HG02610 (cell line): Measurements from ENCODE around the gene IGF2R.
A peak's percentile ranks its signal among the peaks of the same experiment; 100 is the strongest.
"Not testable (repeated sequence)": the region's sequence is repeated elsewhere in the genome, so short reads cannot be mapped to it uniquely, and the experiment has no call there.

Source experiments
- ATAC-seq: cut with Tn5 transposase; IDR thresholded peaks from one replicate; pipeline ENCODE4 v1.9.1; 2021; ENCODE audit warnings: mild to moderate bottlenecking, moderate library complexity; ENCODE audit not compliant: unreplicated experiment

The IGF2R gene, protein sequence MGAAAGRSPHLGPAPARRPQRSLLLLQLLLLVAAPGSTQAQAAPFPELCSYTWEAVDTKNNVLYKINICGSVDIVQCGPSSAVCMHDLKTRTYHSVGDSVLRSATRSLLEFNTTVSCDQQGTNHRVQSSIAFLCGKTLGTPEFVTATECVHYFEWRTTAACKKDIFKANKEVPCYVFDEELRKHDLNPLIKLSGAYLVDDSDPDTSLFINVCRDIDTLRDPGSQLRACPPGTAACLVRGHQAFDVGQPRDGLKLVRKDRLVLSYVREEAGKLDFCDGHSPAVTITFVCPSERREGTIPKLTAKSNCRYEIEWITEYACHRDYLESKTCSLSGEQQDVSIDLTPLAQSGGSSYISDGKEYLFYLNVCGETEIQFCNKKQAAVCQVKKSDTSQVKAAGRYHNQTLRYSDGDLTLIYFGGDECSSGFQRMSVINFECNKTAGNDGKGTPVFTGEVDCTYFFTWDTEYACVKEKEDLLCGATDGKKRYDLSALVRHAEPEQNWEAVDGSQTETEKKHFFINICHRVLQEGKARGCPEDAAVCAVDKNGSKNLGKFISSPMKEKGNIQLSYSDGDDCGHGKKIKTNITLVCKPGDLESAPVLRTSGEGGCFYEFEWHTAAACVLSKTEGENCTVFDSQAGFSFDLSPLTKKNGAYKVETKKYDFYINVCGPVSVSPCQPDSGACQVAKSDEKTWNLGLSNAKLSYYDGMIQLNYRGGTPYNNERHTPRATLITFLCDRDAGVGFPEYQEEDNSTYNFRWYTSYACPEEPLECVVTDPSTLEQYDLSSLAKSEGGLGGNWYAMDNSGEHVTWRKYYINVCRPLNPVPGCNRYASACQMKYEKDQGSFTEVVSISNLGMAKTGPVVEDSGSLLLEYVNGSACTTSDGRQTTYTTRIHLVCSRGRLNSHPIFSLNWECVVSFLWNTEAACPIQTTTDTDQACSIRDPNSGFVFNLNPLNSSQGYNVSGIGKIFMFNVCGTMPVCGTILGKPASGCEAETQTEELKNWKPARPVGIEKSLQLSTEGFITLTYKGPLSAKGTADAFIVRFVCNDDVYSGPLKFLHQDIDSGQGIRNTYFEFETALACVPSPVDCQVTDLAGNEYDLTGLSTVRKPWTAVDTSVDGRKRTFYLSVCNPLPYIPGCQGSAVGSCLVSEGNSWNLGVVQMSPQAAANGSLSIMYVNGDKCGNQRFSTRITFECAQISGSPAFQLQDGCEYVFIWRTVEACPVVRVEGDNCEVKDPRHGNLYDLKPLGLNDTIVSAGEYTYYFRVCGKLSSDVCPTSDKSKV (N-terminal part only)

GRCh38 chr6:159968295-159969203 lies at the start of gene IGF2R:
IGF2R (plus strand) TSS chr6:159969082; CDS start chr6:159969247, 165 bp downstream.
- peak; percentile 86 for ATAC-seq

DNA sequence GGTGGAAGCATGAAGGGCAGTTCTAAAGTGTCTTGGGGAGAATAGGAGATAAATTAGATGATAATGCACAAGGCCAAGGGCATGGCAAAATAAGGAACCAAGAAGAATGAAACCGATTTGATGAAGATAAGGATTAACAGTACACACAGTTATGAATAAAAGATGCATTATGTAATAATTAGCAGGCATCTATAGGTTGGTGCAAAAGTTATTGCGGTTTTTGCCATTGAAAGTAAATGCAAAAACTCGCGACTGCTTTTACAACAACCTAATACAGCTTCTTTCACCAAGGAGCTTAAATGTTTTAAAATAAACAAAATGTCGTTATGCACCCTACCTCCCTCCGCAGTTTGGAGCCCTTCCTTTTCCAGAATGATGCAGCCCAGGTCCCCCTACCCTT lies 49.1 kb upstream of the IGF2R start:
- ATAC-seq, result no peak

DNA sequence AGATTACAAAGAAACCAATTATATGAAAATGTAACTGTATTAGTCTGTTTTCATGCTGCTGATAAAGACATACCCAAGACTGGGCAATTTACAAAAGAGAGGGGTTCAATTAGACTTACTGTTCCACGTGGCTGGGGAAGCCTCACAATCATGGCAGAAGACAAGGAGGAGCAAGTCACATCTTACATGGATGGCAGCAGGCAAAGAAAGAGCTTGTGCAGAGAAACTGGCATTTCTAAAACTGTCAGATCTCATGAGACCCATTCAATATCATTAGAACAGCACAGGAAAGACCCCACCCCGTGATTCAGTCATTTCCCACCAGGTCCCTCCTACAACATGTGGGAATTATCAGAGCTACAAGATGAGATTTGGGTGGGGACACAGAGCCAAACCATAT lies 44.7 kb upstream of the IGF2R start:
- ATAC-seq, result not testable (repeated sequence)

- ATAC-seq, result no peak
Measured at GRCh38 chr6:159926542-159927203, 42.2 kb upstream of the IGF2R start.

- peak; percentile 52 for ATAC-seq
Measured at GRCh38 chr6:159929819-159930218, 39.1 kb upstream of the IGF2R start.

- peak; percentile 90 for ATAC-seq
Measured at GRCh38 chr6:159931112-159931511, 37.8 kb upstream of the IGF2R start.

GRCh38 chr6:159931846-159932245 lies 37.0 kb upstream of the IGF2R start:
- no peak for ATAC-seq

DNA sequence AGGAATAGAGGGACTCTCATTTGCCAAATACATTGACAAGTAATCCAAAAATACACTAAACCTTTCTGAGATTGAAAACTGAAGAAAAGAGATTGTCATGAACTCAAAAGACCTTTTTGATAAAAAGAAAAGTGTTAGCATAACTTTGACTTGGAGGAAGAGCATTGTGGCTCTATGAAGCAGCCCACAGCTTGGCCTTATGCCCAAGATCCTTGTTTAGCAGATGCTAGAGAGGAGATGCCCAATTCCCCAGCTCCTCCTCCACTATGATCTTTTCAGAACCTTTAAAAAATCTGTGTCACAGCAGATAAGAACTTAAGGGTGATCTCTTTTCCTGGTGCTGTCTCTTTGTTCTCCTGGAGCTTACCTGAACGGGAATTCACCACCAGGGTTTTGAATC lies 35.8 kb upstream of the IGF2R start:
- ATAC-seq, result no peak

DNA sequence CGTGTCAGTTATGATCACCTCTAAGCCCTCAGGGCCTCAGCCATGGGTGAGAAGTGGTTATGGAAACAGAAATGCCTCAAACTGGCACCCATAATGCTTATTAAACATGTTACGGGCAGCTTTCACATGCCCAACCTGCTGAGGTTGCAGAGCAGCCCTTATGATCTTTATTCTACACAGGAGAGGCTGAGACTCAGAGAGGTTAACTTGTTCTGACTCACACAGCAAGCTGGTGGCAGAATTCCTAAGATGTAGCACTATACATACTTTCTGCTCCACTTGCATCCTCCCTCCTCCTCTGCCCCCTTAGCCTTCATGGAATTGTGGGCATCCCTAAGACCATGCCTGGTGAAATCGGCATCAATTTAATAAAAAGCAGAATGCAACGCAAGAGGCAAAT lies 34.7 kb upstream of the IGF2R start:
- ATAC-seq, result no peak

- ATAC-seq, result no peak
Measured at GRCh38 chr6:159935065-159935464, 33.8 kb upstream of the IGF2R start.

DNA sequence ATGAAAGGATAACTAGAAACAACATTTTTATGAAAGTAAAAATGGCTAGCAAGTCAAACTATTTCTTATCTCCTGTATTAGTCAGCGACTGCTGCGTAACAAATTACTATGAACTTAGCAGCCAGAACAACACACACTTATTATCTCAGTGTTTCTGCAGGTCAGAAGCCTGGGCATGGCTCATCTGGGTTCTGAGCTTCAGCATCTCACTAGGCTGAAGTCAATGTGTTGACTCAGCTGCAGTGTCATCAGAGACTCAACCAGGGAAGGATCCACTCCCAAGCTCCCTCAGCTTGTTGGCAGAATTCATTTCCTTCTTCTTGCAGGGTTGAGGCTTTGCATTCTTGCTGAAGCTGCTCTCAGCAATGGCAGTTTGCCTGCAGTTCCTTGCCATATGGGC lies 33.2 kb upstream of the IGF2R start:
- no peak for ATAC-seq

DNA sequence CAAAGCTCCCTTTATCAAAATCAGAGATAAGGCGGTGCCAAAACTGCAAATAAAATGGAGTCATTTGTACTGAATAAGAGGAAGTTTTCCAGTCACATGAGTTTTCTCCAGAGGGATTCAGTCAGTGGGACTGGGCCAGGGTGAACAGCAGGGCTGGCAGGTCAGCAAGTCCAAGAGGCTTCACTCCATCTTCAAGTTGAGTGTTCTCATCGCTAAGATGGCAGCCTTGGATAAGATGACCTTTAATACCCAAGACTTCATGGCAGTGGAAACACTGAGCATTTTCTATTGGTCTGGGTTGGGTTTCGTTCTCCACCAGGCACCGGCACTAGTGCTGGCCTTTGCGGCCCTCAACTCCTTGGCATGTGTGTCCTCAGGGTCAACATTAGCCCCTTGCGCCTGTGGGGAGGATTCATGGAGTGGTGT lies 29.3 kb upstream of the IGF2R start:
- ATAC-seq, result no peak

- ATAC-seq, result peak; percentile 96
Measured at GRCh38 chr6:159941286-159942113, 27.4 kb upstream of the IGF2R start.

DNA sequence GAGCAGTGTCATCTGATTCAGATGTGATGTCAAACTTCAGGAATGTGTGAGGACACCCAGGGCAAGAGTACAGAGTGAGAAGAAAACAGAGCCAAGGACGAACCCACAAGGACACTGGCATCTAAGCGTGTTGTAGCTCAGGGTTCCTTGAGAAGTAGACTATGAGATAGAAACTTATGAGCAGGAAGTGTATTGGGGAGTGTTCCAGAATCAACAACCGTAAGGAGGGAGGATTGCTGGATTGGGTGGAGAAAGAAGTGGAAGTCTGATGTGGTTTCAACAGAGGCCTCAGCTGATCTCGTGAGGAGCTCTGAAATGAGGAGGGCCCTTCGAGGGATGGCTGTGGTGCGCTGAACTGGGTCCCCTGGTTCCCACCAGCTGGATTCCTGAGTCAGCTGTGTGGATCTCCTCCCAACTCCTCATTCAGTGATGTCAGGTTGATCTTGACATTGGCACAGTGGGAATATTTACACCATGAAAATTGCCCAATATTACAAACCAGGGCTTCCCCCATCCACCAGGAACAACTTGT lies 25.7 kb upstream of the IGF2R start:
- no peak for ATAC-seq

GRCh38 chr6:159943968-159944598 lies 24.8 kb upstream of the IGF2R start:
- ATAC-seq, result no peak

- no peak for ATAC-seq
Measured at GRCh38 chr6:159945801-159946392, 23.0 kb upstream of the IGF2R start.

DNA sequence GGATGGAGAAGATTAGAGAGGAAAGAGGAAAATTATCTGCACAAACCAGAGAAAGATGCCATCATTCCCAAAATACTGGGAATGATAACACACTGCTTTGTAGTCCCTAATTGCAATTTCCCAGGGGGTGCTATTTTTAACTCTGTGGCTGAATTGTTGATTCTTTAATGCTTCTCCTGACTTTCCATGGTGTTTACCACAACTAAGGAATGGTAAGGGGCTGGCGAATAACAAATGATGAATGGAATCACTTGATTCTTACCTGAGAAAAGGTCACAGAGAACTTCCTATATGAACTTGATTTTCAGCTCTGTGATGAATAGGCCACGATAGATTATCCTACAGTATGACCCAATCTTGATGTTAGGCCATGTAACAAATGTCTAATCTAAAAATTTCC lies 22.0 kb upstream of the IGF2R start:
- no peak for ATAC-seq

GRCh38 chr6:159948199-159948598 lies 20.7 kb upstream of the IGF2R start:
- ATAC-seq, result no peak
